Transverse colon (tissue), 4 donors: ENCODE measurements around the gene ZXDC.

ENCODE experiments used
- CTCF ChIP-seq, 5 experiments: fragments of 200-600 bp in 3 of 5; fragments of 450-650 bp in 2 of 5; sonication (generic) in 3 of 5; IDR thresholded peaks; 1 replicate in 2 of 5; 2 replicates in 3 of 5; pipeline ENCODE4 v1.5.1; 2016 to 2017; ENCODE audit warnings: antibody characterized with exemption in 5 of 5, inconsistent platforms in 3 of 5, mild to moderate bottlenecking in 2 of 5, moderate library complexity in 1 of 5
- EP300 ChIP-seq: sonication (generic); formaldehyde crosslinking; IDR thresholded peaks from one replicate; pipeline ENCODE4 v1.6.1; 2017; ENCODE audit warnings: antibody characterized with exemption, low read depth
- POLR2A ChIP-seq: fragments of 450-650 bp; IDR thresholded peaks from one replicate; pipeline ENCODE4 v1.6.1; 2016; ENCODE audit warnings: antibody characterized with exemption, mild to moderate bottlenecking, moderate library complexity
- POLR2AphosphoS5 ChIP-seq, 3 donors: sonication (generic); formaldehyde crosslinking; IDR thresholded peaks; one replicate each; pipeline ENCODE4 v1.6.1; 2016; ENCODE audit warnings: antibody characterized with exemption in 3 of 3

GRCh38 chr3:126468028-126468891, 7.4 kb downstream of the ZXDC start:
- TF ChIP-seq CTCF (IDR thresholded peaks at IDR 0.05) (no peak), POLR2A (no peak), POLR2AphosphoS5 (IDR thresholded peaks at IDR 0.05) (no peak), EP300 (no peak)
